HG02610 (cell line): ENCODE measurements around the gene CTNND2.
"Not testable (repeated sequence)": the region's sequence is repeated elsewhere in the genome, so short reads cannot be mapped to it uniquely, and the experiment has no call there.

ENCODE experiments used
- ATAC-seq: cut with Tn5 transposase; IDR thresholded peaks from one replicate; pipeline ENCODE4 v1.9.1; 2021; ENCODE audit warnings: mild to moderate bottlenecking, moderate library complexity; ENCODE audit not compliant: unreplicated experiment

CTNND2 gene

DNA sequence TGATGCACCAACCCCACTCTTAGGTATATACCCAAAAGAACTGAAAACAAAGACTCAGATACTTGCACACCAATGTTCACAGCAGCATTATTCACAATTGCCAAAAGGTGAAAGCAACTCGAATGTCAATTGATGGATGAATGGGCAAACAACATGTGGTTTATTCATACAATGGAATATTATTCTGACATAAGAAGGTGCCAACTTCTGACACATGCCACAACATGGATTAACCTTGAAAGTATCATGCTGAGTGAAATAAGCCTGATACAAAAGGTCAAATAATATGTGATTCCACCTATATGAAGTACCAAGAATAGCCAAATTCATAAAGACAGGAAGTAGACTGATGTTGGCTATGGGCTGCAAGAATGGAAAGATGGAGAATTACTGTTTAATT is 35.0 kb downstream of the CTNND2 start:
- ATAC-seq, result no peak

GRCh38 chr5:11863911-11864310 is 40.3 kb downstream of the CTNND2 start:
- ATAC-seq, result no peak

DNA sequence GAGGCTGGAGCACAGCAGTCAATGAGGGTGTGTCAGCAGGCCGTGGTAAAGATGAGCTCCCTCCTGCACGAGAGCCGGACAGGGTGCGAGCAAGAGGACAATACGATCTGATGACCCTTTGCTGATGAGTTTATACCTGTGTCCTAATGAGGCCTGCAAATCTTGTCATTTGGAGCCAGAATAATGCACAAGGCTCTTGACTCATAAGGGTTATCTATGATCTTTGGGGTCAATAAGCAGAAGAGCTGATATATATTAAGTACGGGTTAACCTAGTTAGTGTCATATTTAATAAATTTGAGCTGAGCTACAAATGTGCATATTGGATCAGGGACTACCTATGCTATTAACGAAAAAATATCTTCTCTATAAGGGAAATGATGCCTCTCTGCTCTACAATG is 46.9 kb downstream of the CTNND2 start:
- ATAC-seq, result no peak

- ATAC-seq, result no peak
Observed at GRCh38 chr5:11854936-11855335, 49.3 kb downstream of the CTNND2 start.

GRCh38 chr5:11853796-11854195 is 50.5 kb downstream of the CTNND2 start:
- ATAC-seq, result no peak

DNA sequence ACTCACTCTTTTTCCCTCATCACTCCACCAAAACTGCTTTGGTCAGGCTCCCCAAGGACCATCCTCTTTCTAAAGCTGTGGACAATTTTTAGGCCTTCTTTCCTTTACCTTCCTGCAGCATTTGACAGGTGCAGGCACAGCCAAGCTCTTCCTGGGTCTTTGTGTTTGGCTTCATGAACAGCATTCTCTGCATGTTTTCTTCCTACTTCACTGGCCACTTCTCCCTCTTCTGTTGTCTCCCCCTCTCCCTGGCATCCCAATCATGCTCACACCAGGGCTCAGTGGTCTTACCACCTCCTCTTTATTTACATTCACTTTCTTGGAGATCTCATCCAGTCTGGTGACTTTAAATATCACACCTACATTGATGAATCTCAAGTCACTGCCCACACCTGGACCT is 51.1 kb downstream of the CTNND2 start:
- ATAC-seq, result no peak

DNA sequence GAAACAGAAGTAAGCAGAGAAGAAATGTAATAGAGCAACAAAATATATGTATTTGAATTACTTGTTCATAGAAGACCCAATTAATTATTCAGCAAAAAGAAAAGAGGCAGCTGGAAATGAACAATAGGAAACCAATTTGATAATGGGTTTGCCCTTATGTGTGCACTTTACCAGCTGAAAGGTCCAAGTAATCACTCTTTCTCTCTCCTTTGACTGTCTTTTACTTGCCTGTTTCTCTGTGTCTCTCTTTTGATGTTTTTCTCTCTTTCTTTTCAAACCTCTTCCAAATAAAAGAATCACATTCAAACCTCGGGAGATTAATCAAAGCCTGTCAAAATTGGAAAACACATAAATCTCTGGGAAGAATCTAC is 51.5 kb downstream of the CTNND2 start:
- ATAC-seq, result no peak

GRCh38 chr5:11851965-11852716 is 52.1 kb downstream of the CTNND2 start:
- ATAC-seq, result no peak

DNA sequence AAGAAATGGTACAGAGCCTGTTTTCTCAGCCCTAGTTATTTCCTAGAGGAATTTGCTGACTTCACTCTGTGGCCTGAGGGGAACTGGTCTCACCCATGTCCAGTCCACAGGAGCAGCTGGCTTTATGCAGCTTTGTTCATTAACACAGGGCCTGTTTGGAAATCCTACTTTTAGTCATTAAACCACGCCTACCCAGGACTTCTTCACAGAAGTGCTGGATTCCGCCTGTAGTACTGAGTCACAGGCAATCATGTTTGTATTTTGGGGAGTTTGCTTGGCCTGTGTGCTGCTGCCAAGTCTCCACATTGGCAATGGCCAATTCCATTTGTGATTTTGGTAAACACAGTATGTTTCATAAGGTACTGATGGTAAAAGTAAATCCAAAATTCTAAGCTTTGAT is 52.8 kb downstream of the CTNND2 start:
- no peak for ATAC-seq

DNA sequence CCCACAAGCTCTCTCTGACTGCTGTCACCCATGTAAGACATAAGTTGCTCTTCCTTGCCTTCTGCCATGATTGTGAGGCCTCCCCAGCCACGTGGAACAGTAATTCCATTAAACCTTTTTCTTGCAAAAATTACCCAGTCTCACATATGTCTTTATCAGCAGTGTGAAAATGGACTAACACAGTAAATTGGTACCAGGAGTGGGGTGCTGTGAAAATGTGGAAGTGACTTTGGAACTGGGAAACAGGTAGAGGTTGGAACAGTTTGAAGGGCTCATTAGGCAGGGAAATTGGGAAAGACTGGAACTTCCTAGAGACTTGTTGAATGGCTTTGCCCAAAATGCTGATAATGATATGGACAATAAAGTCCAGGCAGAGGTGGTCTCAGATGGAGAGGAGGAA is 75.7 kb downstream of the CTNND2 start:
- ATAC-seq, result not testable (repeated sequence)

GRCh38 chr5:11822598-11822997 is 81.6 kb downstream of the CTNND2 start:
- ATAC-seq, result no peak

DNA sequence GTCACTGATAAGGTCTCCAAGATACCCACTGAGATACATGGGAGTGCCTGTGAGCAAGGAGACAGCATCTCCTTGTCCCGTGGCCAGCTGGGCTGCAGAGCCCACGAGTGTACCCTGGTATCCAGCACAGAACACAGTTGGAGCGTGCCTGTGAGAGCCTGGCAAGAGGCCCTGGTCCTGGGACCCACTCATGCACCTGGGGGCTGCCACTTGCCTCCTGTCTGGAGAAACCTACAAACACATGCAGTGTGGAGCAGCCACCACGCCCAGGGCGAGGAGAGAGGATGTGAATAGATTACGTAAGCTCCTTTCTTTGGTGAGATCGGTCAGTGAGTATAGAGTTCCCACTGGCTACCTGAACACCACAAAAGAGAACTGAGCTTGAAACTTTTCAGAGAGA is 88.3 kb downstream of the CTNND2 start:
- no peak for ATAC-seq

DNA sequence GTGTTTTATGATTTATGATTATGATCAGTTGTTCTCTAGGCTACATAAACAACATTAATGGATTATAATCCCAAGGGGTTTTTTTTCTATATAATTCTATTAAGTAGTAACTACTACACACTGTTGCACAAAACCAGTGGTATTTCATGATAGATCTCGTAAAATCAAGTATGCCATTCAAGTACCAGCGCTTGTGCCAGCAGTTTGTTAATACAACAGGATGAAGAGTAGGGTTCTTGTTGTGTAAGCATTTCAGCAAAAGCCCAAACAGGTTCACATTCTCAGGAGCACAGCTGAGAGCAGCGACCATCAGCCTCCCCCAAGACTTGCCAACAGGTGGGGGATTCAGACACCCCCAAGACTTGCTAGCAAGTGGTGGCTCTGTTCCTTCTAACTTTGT is 88.8 kb downstream of the CTNND2 start:
- no peak for ATAC-seq

DNA sequence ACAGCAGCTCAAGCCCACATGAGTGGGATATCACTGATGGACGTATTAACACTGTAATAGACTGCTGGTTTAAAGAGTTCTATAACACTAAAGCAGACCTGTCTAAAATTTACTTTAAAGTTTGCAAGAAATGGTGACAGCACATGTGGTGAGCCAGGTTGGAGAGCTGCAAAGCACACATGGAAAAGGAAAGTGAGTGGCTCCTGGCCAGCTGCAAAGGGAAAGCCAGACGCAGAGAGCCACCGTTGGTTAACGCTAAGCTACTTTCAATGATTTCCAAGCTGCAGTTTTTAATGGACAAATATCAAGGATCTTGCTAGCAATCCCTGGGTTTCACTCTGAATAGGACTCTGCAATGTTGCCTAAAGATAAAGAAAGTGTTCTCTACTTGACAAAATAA is 89.9 kb downstream of the CTNND2 start:
- ATAC-seq, result no peak

DNA sequence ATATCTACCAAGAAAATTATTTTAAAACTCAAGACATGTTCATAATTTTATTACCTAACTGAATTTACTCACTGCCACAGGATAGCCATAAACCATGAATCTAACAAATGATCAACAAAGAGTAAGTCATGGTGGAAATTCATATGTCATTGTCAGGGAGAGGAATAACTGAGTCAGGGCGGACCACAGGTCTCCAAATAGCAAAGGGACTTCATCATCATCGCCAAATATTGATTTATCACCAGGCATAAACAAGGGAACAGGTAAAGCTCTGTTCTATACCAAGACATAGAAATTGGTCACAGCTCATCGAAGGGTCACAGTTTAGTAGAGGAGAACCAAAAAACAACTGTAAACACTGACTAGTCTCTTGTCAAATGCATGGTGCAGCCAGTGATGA is 94.8 kb downstream of the CTNND2 start:
- no peak for ATAC-seq

GRCh38 chr5:11803436-11803835 is 100.8 kb downstream of the CTNND2 start:
- no peak for ATAC-seq

- ATAC-seq, result no peak
Observed at GRCh38 chr5:11801061-11801460, 103.2 kb downstream of the CTNND2 start.

GRCh38 chr5:11797132-11797531 is 107.1 kb downstream of the CTNND2 start:
- no peak for ATAC-seq

DNA sequence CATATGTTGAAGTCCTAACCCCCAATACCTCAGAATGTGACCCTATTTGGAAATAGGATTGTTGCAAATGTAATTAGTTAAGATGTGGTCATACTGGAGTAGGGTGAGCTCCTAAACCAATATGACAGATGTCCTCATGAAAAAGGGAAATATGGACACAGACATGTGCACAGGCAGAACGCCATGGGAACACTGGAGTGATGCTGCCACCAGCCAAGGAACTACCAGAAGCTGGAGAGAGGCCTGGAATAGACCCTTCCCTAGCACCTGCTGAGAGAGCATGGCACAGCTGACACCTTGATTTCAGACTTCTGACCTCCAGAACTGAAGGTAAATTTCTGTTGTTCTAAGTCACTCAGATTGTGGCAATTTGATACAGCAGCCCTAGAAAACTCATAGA is 110.8 kb downstream of the CTNND2 start:
- ATAC-seq, result no peak

GRCh38 chr5:11792621-11793020 is 111.6 kb downstream of the CTNND2 start:
- ATAC-seq, result no peak

DNA sequence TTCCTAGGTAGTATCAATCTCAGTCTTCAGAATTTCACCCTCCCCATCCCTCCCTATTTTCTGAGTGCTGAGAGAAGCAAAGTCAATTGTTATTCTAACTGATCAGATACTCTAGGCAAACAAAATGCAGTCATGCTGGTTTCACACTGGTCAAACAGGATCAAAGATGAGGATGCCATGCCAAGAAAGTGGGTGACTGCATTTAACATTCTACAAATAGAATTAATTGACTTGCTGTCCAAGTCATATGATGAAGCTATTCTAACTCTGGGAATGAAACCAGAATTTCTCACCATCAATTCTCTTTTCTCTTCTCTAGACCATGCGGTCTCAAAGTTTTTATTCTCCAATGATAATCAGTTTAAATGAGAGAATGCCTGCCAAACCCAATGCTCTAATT is 112.5 kb downstream of the CTNND2 start:
- no peak for ATAC-seq

- ATAC-seq, result no peak
Observed at GRCh38 chr5:11790201-11790600, 114.0 kb downstream of the CTNND2 start.

DNA sequence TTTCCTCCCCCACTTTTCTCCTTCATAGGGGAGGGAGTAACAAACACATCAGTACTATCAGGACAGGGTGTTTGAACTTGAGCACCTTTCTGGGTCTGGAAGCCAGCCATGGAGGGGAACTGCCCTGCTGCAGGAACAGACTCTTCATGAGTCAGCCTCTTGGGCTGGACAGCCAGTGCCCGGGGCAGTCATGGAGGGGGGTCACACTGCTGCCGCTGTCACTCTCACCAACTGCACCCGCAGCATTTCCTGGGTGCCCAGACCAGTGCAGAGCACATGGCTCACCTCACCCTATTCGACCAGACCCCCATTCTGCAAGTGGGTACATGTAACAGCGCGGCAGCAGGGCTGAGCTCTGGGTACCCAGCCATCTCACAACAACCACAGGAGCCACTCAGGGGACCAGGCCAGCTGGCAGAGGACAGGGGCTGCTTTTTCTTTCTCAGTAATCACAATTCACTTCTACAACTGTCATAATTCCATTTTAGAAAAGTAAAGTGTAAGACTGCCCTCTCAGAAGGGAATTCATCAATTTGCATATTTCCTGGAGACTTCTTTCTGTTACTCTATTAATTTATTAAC is 118.4 kb downstream of the CTNND2 start:
- ATAC-seq, result no peak
